GM23338 (cell line): ENCODE data around the gene TEDC1. TPM values are rescaled to one million over a fixed set of nuclear protein-coding genes. Genes with fewer than 3 reads are reported as not detected.

Experiments used
- ATAC-seq: fragments of 200-7000 bp; cut with Tn5 transposase; 3 replicates; pipeline ENCODE4 v1.9.1; 2020
- DNase-seq: peaks from one replicate; pipeline ENCODE4 v3.0.0-alpha.2; 2015; ENCODE audit warnings: low spot score
- H2AFZ ChIP-seq: fragments of 200-600 bp; sonication (generic); 2 replicates; pipeline ENCODE4 v1.8.0; 2016; ENCODE audit warnings: antibody characterized with exemption, mild to moderate bottlenecking, moderate library complexity
- H3F3A ChIP-seq: fragments of 200-600 bp; sonication (generic); replicated peaks from 2 replicates; pipeline ENCODE4 v1.8.0; 2017; ENCODE audit warnings: antibody characterized with exemption, mixed run types, low read depth
- H3K27ac ChIP-seq: fragments of 200-600 bp; sonication (generic); 2 replicates; pipeline ENCODE4 v1.6.1; 2016; ENCODE audit warnings: low read depth
- H3K27me3 ChIP-seq: fragments of 200-600 bp; sonication (generic); 2 replicates; pipeline ENCODE4 v1.8.0; 2016; ENCODE audit warnings: mild to moderate bottlenecking, mixed run types, moderate library complexity; ENCODE audit not compliant: insufficient read depth
- H3K36me3 ChIP-seq: fragments of 200-600 bp; sonication (generic); 2 replicates; pipeline ENCODE4 v1.8.0; 2016; ENCODE audit warnings: mild to moderate bottlenecking; ENCODE audit not compliant: insufficient read depth
- H3K4me1 ChIP-seq: fragments of 200-600 bp; sonication (generic); 2 replicates; pipeline ENCODE4 v1.8.0; 2016; ENCODE audit warnings: mild to moderate bottlenecking, moderate library complexity; ENCODE audit not compliant: insufficient read depth
- H3K4me2 ChIP-seq: fragments of 200-600 bp; sonication (generic); 2 replicates; pipeline ENCODE4 v1.7.1; 2017; ENCODE audit warnings: mixed run types
- H3K4me3 ChIP-seq: fragments of 200-600 bp; sonication (generic); 2 replicates; pipeline ENCODE4 v1.6.1; 2016; ENCODE audit warnings: mixed run types
- H3K79me2 ChIP-seq: fragments of 200-600 bp; sonication (generic); replicated peaks from 2 replicates; pipeline ENCODE4 v1.8.0; 2017; ENCODE audit warnings: mild to moderate bottlenecking; ENCODE audit not compliant: insufficient read depth
- H3K9me2 ChIP-seq: fragments of 200-600 bp; sonication (generic); 2 replicates; pipeline ENCODE4 v1.8.0; 2017; ENCODE audit not compliant: insufficient read depth
- H4K20me1 ChIP-seq: fragments of 200-600 bp; sonication (generic); replicated peaks from 2 replicates; pipeline ENCODE4 v1.8.0; 2017; ENCODE audit warnings: mild to moderate bottlenecking; ENCODE audit not compliant: insufficient read depth
- H3K27ac Mint-ChIP-seq: 2 replicates; pipeline ENCODE4 v1.8.0; 2020; ENCODE audit warnings: inconsistent platforms, mild to moderate bottlenecking, moderate library complexity, mixed read lengths
- H3K27me3 Mint-ChIP-seq: 3 replicates; pipeline ENCODE4 v1.8.0; 2022; ENCODE audit warnings: low read depth, mild to moderate bottlenecking, moderate library complexity, mixed read lengths, inconsistent platforms; ENCODE audit not compliant: insufficient read depth, poor library complexity
- H3K36me3 Mint-ChIP-seq: 3 replicates; pipeline ENCODE4 v1.8.0; 2021; ENCODE audit warnings: low read depth, mild to moderate bottlenecking, inconsistent platforms, moderate library complexity, mixed read lengths
- H3K4me1 Mint-ChIP-seq: 3 replicates; pipeline ENCODE4 v1.8.0; 2020; ENCODE audit warnings: mild to moderate bottlenecking, inconsistent platforms, mixed read lengths
- H3K4me3 Mint-ChIP-seq: 3 replicates; pipeline ENCODE4 v1.8.0; 2021; ENCODE audit warnings: moderate library complexity, mild to moderate bottlenecking, inconsistent platforms, mixed read lengths
- H3K9me3 Mint-ChIP-seq: 3 replicates; pipeline ENCODE4 v1.8.0; 2020; ENCODE audit warnings: moderate library complexity, mild to moderate bottlenecking, inconsistent platforms, mixed read lengths
- CREB1 ChIP-seq: fragments of 250-450 bp; sonication (Bioruptor Pico); IDR thresholded peaks from 2 replicates; pipeline ENCODE4 v1.5.0; 2020; ENCODE audit warnings: low read depth, mild to moderate bottlenecking, moderate library complexity
- CTCF ChIP-seq, 2 experiments: fragments of 200-600 bp in 1 of 2; sonication (generic) in 1 of 2; conservative IDR thresholded peaks; 2 replicates each; pipeline versions ENCODE4 v1.5.1 to v1.6.1; 2016 to 2017; ENCODE audit warnings: antibody characterized with exemption in 2 of 2, low read depth in 2 of 2, mild to moderate bottlenecking in 2 of 2, moderate library complexity in 1 of 2
- ETS1 ChIP-seq: IDR thresholded peaks from 2 replicates; pipeline ENCODE4 v1.6.1; 2016; ENCODE audit warnings: antibody characterized with exemption
- EZH2phosphoT487 ChIP-seq: fragments of 200-600 bp; sonication (generic); IDR thresholded peaks from one replicate; pipeline ENCODE4 v1.8.1; 2018; ENCODE audit warnings: antibody characterized with exemption; ENCODE audit not compliant: unreplicated experiment
- NANOG ChIP-seq: IDR thresholded peaks from 2 replicates; pipeline ENCODE4 v1.6.1; 2016; ENCODE audit warnings: antibody characterized with exemption, borderline replicate concordance
- POLR2AphosphoS5 ChIP-seq: IDR thresholded peaks from 2 replicates; pipeline ENCODE4 v1.6.1; 2016; ENCODE audit warnings: antibody characterized with exemption, low read depth
- ZNF462 ChIP-seq: fragments of 250-450 bp; sonication (Bioruptor Pico); IDR thresholded peaks from 2 replicates; pipeline ENCODE4 v1.5.0; 2020; ENCODE audit warnings: mild to moderate bottlenecking, moderate library complexity
- polyA plus RNA-seq: library from polyadenylated mRNA; unstranded; fragments of >200 nt; fragmentation: Nextera tagmentation; extraction: Ambion mirVana; gene quantifications from 2 replicates; pipeline ENCODE4 v1.2.1, GENCODE V29; 2016
- total RNA-seq: library from RNA; depleted of rRNA; stranded (reverse); fragments of >200 nt; shearing (Covaris generic); gene quantifications from 2 replicates; pipeline ENCODE4 v1.2.3, GENCODE V29; 2014

Gene TEDC1
- total and polyA plus RNA-seq, 2 experiments from 2014 or later: 5.9 to 16.3 TPM

GRCh38 chr14:105471297-105471821 lies 19.7 kb upstream of the TEDC1 start:
- H3K4me3 Mint-ChIP-seq: no peak overlapping the region
- H3K27me3 ChIP-seq: peaks cover 17% of the 10 kb centered on the region
- H3K36me3 ChIP-seq: no peaks in the 10 kb centered on the region
- H3K4me1 ChIP-seq: peaks cover 17% of the 10 kb centered on the region; the same call in 1 of the 2 replicates
- TF ChIP-seq EZH2phosphoT487 (no peak), CTCF (conservative IDR thresholded peaks at IDR 0.05; ENCODE audit: low read depth in 2 of 2) (peak; percentile 27 to 38; a peak in 3 of 4 replicates), POLR2AphosphoS5 (0 out of 2 replicates have a peak, but pooled peaks have one; percentile 10)
- no peaks in the 10 kb centered on the region for H3K79me2 ChIP-seq
- H3K9me2 ChIP-seq: no peaks in the 10 kb centered on the region
- H4K20me1 ChIP-seq: no peaks in the 10 kb centered on the region; the same call in 1 of the 2 replicates
- DNase-seq: peak; percentile 72
- no peak overlapping the region for H3K27ac Mint-ChIP-seq
- H3K27ac ChIP-seq: 0 out of 2 replicates have a peak overlapping the region, but pooled peaks have one; percentile 79
- H3K9me3 Mint-ChIP-seq: no peaks in the 10 kb centered on the region
- peaks cover 23% of the 10 kb centered on the region for H3K27me3 Mint-ChIP-seq
- no peak overlapping the region; the same call in 1 of the 2 replicates for H3K4me2 ChIP-seq
- ATAC-seq: peak; percentile 39
- peaks cover 9% of the 10 kb centered on the region; the same call in 1 of the 2 replicates for H3F3A ChIP-seq
- H2AFZ ChIP-seq: no peak overlapping the region
- peaks cover 3% of the 10 kb centered on the region; the same call in 1 of the 3 replicates for H3K36me3 Mint-ChIP-seq
- peaks cover 3% of the 10 kb centered on the region for H3K4me1 Mint-ChIP-seq
- no peak overlapping the region for H3K4me3 ChIP-seq

GRCh38 chr14:105471823-105472485 lies 19.1 kb upstream of the TEDC1 start:
- H3K4me1 Mint-ChIP-seq: peaks cover 3% of the 10 kb centered on the region
- Histone ChIP-seq H3K27ac (no peak overlapping the region), H4K20me1 (no peaks in the 10 kb centered on the region; the same call in 1 of the 2 replicates)
- TF ChIP-seq CREB1 (no peak), POLR2AphosphoS5 (no peak), ZNF462 (CRISPR knock-in tag) (no peak), NANOG (no peak), ETS1 (no peak), CTCF (conservative IDR thresholded peaks at IDR 0.05; ENCODE audit: low read depth in 2 of 2) (no peak), EZH2phosphoT487 (no peak)

More at GRCh38 chr14:105471823-105472485, 19.1 kb upstream of the TEDC1 start:
- Mint-ChIP-seq H3K27ac (no peak overlapping the region), H3K4me3 (no peak overlapping the region), H3K36me3 (peaks cover 2% of the 10 kb centered on the region; the same call in 1 of the 3 replicates), H3K9me3 (no peaks in the 10 kb centered on the region), H3K27me3 (peaks cover 27% of the 10 kb centered on the region)
- no peaks in the 10 kb centered on the region for H3K79me2 ChIP-seq
- no peak overlapping the region for H3K4me2 ChIP-seq
- H3K36me3 ChIP-seq: no peaks in the 10 kb centered on the region
- H3K9me2 ChIP-seq: no peaks in the 10 kb centered on the region
- H3K4me1 ChIP-seq: peaks cover 18% of the 10 kb centered on the region; the same call in 1 of the 2 replicates
- no peak overlapping the region for H2AFZ ChIP-seq
- H3K4me3 ChIP-seq: no peak overlapping the region
- H3K27me3 ChIP-seq: peaks cover 23% of the 10 kb centered on the region
- no peak for DNase-seq
- no peak for ATAC-seq
- H3F3A ChIP-seq: peaks cover 9% of the 10 kb centered on the region; the same call in 1 of the 2 replicates
